Measurements from ENCODE around the gene DLK2.

GRCh38 chr6:43503443-43503842, 48.1 kb upstream of the DLK2 start:
- no peak for TF ChIP-seq ZNF565 (CRISPR knock-in tag; conservative IDR thresholded peaks at IDR 0.05; ENCODE audit: low read depth)
- no peak for TF ChIP-seq PATZ1 (CRISPR knock-in tag; IDR thresholded peaks at IDR 0.05; ENCODE audit: borderline replicate concordance)
- no peak for TF ChIP-seq CSDC2 (CRISPR knock-in tag; IDR thresholded peaks at IDR 0.05)
- no peak for TF ChIP-seq ZC3H10 (CRISPR knock-in tag; IDR thresholded peaks at IDR 0.05)
- TF ChIP-seq TOX (CRISPR knock-in tag; IDR thresholded peaks at IDR 0.05; ENCODE audit: borderline replicate concordance) = no peak
- TF ChIP-seq TSHZ2 (CRISPR knock-in tag; IDR thresholded peaks at IDR 0.05) = no peak

Data from SK-N-SH treated with all-trans-retinoic acid at 6 μM for 48 hours (cell line).